ENCODE data around the gene CAPN12. TPM values are rescaled to one million over a fixed set of nuclear protein-coding genes. Genes with fewer than 3 reads are reported as not detected.

Gene CAPN12
- total RNA-seq, 4 donors from 2014 or later, result 0.42 TPM; not detected in 3

DNA sequence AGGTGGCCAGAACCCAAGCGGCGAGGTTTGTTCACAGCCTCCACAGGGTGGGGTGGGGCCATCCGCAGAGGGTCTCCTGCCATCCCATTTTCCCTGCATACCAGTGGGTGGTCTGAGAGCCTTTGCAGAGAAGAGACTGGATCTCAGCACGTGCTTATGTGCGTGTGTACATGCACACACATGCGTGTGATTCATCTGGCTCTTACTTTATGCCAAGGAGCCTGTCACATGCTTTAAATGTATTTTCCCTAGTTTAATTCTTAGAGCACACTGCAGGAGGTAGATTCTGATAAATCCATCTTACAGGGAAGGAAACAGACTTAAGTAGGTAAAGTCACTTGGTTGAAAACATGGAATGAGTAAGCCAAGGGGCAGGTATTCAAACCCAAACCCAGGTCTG, 47.1 kb downstream of the CAPN12 start:
- Histone ChIP-seq H3K27ac (peak overlapping the region; percentile 89 to 98 (median 96)), H3K4me1 (peaks cover 68 to 77% of the 10 kb centered on the region in 2 donors), H3K4me3 (no peak overlapping the region), H3K27me3 (no peaks in the 10 kb centered on the region), H3K9me3 (no peaks in the 10 kb centered on the region), H3K36me3 (peaks cover 0 to 14% of the 10 kb centered on the region in 2 donors)
- intact Hi-C loops (cut with DNase I; ENCODE audit: low total_unique reads), result no loop called here
- no peak for TF ChIP-seq POLR2A (IDR thresholded peaks at IDR 0.05)
- TF ChIP-seq, protein P1, sequence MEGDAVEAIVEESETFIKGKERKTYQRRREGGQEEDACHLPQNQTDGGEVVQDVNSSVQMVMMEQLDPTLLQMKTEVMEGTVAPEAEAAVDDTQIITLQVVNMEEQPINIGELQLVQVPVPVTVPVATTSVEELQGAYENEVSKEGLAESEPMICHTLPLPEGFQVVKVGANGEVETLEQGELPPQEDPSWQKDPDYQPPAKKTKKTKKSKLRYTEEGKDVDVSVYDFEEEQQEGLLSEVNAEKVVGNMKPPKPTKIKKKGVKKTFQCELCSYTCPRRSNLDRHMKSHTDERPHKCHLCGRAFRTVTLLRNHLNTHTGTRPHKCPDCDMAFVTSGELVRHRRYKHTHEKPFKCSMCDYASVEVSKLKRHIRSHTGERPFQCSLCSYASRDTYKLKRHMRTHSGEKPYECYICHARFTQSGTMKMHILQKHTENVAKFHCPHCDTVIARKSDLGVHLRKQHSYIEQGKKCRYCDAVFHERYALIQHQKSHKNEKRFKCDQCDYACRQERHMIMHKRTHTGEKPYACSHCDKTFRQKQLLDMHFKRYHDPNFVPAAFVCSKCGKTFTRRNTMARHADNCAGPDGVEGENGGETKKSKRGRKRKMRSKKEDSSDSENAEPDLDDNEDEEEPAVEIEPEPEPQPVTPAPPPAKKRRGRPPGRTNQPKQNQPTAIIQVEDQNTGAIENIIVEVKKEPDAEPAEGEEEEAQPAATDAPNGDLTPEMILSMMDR (IDR thresholded peaks at IDR 0.05 in 4 of 5, conservative IDR thresholded peaks at IDR 0.05 in 1 of 5), result no peak
- in situ Hi-C loops (cut with MboI; ENCODE audit: low sequenced_read_pairs in 4 of 4), result loop anchor here in 1 of 4 donors (10.0 kb wide), 1 partner anchor 52 kb away; the partner anchor contains the start of gene ACTN4
- no peak for ATAC-seq
- no peak for DNase-seq

- Histone ChIP-seq H3K27me3 (no peaks in the 10 kb centered on the region), H3K9me3 (no peaks in the 10 kb centered on the region), H3K4me1 (peaks cover 73 to 82% of the 10 kb centered on the region in 2 donors), H3K36me3 (peaks cover 0 to 11% of the 10 kb centered on the region in 2 donors), H3K4me3 (no peak overlapping the region), H3K27ac (peak overlapping the region; percentile 89 to 98 (median 96))
- intact Hi-C loops (cut with DNase I; ENCODE audit: low total_unique reads), result no loop called here
- DNase-seq, result no peak
- TF ChIP-seq POLR2A (IDR thresholded peaks at IDR 0.05), result no peak
- TF ChIP-seq, protein P1 (IDR thresholded peaks at IDR 0.05 in 4 of 5, conservative IDR thresholded peaks at IDR 0.05 in 1 of 5), result no peak
- no peak for ATAC-seq
- in situ Hi-C loops (cut with MboI; ENCODE audit: low sequenced_read_pairs in 4 of 4), result loop anchor here in 1 of 4 donors (10.0 kb wide), 1 partner anchor 52 kb away; the partner anchor contains the start of gene ACTN4
These were observed 47.6 kb downstream of the CAPN12 start for GRCh38 chr19:38696729-38697055.

DNA sequence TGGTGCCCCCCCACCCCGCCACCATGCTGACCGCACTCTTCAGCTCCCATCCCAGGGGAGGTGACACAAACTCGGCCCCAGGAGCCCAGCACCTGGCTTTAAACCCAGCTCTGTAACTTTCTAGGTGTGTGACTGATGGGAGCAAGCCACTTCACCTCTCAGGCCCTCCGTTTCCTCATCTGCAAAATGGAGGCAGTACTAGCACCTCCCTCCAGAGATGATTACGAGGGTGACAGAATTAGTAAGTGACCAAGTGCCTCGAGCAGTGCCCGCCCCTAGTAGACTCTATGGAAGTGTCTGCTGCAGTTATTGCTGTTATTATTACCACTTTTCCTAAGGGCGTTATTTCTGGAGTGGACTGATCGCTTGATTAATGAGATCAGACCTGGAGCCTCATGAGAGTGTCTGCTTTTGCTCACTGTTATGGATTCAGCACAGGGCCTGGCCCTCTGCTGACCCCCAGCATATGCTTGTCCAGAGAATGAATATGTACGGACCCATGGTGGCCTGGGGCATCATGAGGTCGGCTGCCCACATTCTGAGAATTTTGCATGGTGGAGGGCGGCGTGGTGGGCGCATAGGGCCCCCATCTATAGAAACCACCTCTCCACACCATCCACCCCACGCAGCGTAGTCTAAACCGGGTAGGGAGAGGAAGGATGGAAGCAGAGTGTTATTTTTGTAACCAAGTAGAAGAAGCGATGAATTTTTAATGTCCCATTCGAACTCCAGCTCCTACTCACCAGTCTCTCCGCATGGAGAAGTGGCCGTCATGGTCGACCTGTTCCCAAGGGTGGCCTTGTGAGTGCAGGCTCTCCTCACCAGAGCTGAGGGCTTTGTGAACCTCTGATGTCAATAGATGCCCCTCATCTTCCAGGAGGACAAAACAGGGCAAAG, 48.2 kb downstream of the CAPN12 start:
- intact Hi-C loops (cut with DNase I; ENCODE audit: low total_unique reads) (loop anchor here (2.0 kb wide), 1 partner anchor 17 kb away; no protein-coding TSS in a partner anchor), in situ Hi-C loops (cut with MboI; ENCODE audit: low sequenced_read_pairs in 4 of 4) (loop anchor here in 1 of 4 donors (10.0 kb wide), 1 partner anchor 51 kb away; the partner anchor contains the start of gene ACTN4)
- H3K27me3 ChIP-seq, result no peaks in the 10 kb centered on the region
- no peak overlapping the region for H3K4me3 ChIP-seq
- no peak for TF ChIP-seq POLR2A (IDR thresholded peaks at IDR 0.05)
- TF ChIP-seq, protein P1 (IDR thresholded peaks at IDR 0.05 in 4 of 5, conservative IDR thresholded peaks at IDR 0.05 in 1 of 5), result no peak
- no peaks in the 10 kb centered on the region for H3K9me3 ChIP-seq
- H3K36me3 ChIP-seq, result peaks cover 0 to 5% of the 10 kb centered on the region in 2 donors
- no peak for DNase-seq
- peak overlapping the region; percentile 89 to 98 (median 96) for H3K27ac ChIP-seq
- H3K4me1 ChIP-seq, result peaks cover 75 to 88% of the 10 kb centered on the region in 2 donors
- ATAC-seq, result no peak

DNA sequence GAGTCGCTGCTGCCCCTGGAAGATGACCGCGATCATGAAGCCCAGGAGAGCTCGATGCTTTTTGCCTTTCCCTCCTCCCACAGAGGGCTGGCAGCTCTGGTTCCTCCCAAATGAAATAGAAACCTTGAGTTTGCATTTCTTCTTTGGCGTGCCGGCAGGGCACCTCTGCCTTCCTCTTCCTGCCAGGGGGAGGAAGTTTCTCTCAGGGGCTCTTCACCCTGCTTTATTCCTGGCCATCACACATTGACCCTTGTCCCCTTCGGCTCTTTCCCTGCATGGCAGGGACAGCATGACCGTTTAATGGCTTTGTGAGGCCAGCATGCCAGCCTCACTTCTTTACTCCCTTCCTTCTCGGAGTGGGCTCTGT, 49.0 kb downstream of the CAPN12 start:
- Histone ChIP-seq H3K27ac (peak overlapping the region; percentile 89 to 98 (median 96)), H3K4me1 (peaks cover 80 to 95% of the 10 kb centered on the region in 2 donors), H3K4me3 (no peak overlapping the region), H3K9me3 (no peaks in the 10 kb centered on the region), H3K36me3 (no peaks in the 10 kb centered on the region), H3K27me3 (no peaks in the 10 kb centered on the region)
- peak in 1 of 2 donors; percentile 49 for ATAC-seq
- TF ChIP-seq POLR2A (IDR thresholded peaks at IDR 0.05), result no peak
- TF ChIP-seq, protein P1 (IDR thresholded peaks at IDR 0.05 in 4 of 5, conservative IDR thresholded peaks at IDR 0.05 in 1 of 5), result no peak
- intact Hi-C loops (cut with DNase I; ENCODE audit: low total_unique reads) (loop anchor here (2.0 kb wide), 1 partner anchor 18 kb away; no protein-coding TSS in a partner anchor), in situ Hi-C loops (cut with MboI; ENCODE audit: low sequenced_read_pairs in 4 of 4) (loop anchor here in 1 of 4 donors (10.0 kb wide), 1 partner anchor 50 kb away; the partner anchor contains the start of gene ACTN4)
- peak in 1 of 2 donors; percentile 50 for DNase-seq
